BJ (cell line): Measurements from ENCODE around the gene CCNQ. TPM values are rescaled to one million over a fixed set of nuclear protein-coding genes. Genes with fewer than 3 reads are reported as not detected.

Experiments
- CTCF ChIA-PET: fragments of 350-600 bp; formaldehyde crosslinking; extraction: SDS; loops from one replicate; lab custom pipeline; 2021; ENCODE audit warnings: antibody characterized with exemption, inconsistent platforms; lab: Yijun Ruan, JAX
- POLR2A ChIA-PET: fragments of 300-600 bp; sonication (Branson Sonifier 250); formaldehyde crosslinking; extraction: SDS; loops from one replicate; lab custom pipeline; 2021; ENCODE audit warnings: antibody characterized with exemption; lab: Charles Lee
- DNase-seq: peaks from one replicate; pipeline ENCODE4 v3.0.0-alpha.2; 2011; ENCODE audit warnings: low read depth
- H3K27me3 ChIP-seq: 2 replicates; pipeline ENCODE4 v1.6.0; 2011; ENCODE audit warnings: low read length; ENCODE audit not compliant: control insufficient read depth, insufficient read depth
- H3K36me3 ChIP-seq: 2 replicates; pipeline ENCODE4 v1.5.1; 2011; ENCODE audit warnings: low read length; ENCODE audit not compliant: control insufficient read depth, insufficient read depth
- H3K4me3 ChIP-seq: 2 replicates; pipeline ENCODE4 v1.5.1; 2011; ENCODE audit warnings: low read depth, mild to moderate bottlenecking, control low read depth, low read length
- CTCF ChIP-seq: IDR thresholded peaks from 2 replicates; pipeline ENCODE4 v1.5.1; 2011; ENCODE audit warnings: low read depth, mild to moderate bottlenecking, control low read depth, inconsistent platforms, low read length, moderate library complexity; ENCODE audit not compliant: insufficient read depth
- polyA plus RNA-seq: library from polyadenylated mRNA; depleted of rRNA; stranded (reverse); fragments of >200 nt; gene quantifications from 2 replicates; pipeline ENCODE4 v1.2.3, GENCODE V29; 2011

Gene CCNQ
- polyA plus RNA-seq, 1 experiment: 44.0 TPM

- H3K36me3 ChIP-seq: no peaks in the 10 kb centered on the region
- H3K27me3 ChIP-seq: no peaks in the 10 kb centered on the region; the same call in 1 of the 2 replicates
- TF ChIP-seq CTCF: no peak
- CTCF ChIA-PET: no interaction called here
- no peak for DNase-seq
- POLR2A ChIA-PET: no interaction called here
- H3K4me3 ChIP-seq: no peak overlapping the region
These were observed 29.7 kb upstream of the CCNQ start for GRCh38 chrX:153628665-153629064.

GRCh38 chrX:153628129-153628528, 29.2 kb upstream of the CCNQ start:
- peaks cover 2% of the 10 kb centered on the region; the same call in 1 of the 2 replicates for H3K27me3 ChIP-seq
- H3K4me3 ChIP-seq: no peak overlapping the region
- CTCF ChIA-PET: no interaction called here
- POLR2A ChIA-PET: no interaction called here
- TF ChIP-seq CTCF: no peak
- DNase-seq: no peak
- H3K36me3 ChIP-seq: no peaks in the 10 kb centered on the region

GRCh38 chrX:153627675-153628111, 28.8 kb upstream of the CCNQ start:
- no peak for DNase-seq
- POLR2A ChIA-PET: no interaction called here
- H3K4me3 ChIP-seq: no peak overlapping the region
- H3K36me3 ChIP-seq: no peaks in the 10 kb centered on the region
- CTCF ChIA-PET: no interaction called here
- TF ChIP-seq CTCF: no peak
- peaks cover 2% of the 10 kb centered on the region; the same call in 1 of the 2 replicates for H3K27me3 ChIP-seq

GRCh38 chrX:153626863-153627674, 28.1 kb upstream of the CCNQ start:
- peaks cover 2% of the 10 kb centered on the region; the same call in 1 of the 2 replicates for H3K27me3 ChIP-seq
- CTCF ChIA-PET: no interaction called here
- DNase-seq: no peak
- no peak overlapping the region for H3K4me3 ChIP-seq
- TF ChIP-seq CTCF: no peak
- no peaks in the 10 kb centered on the region for H3K36me3 ChIP-seq
- POLR2A ChIA-PET: no interaction called here

- ChIA-PET CTCF (no interaction called here), POLR2A (no interaction called here)
- TF ChIP-seq CTCF: no peak
- H3K4me3 ChIP-seq: no peak overlapping the region
- H3K36me3 ChIP-seq: no peaks in the 10 kb centered on the region
- no peak for DNase-seq
- peaks cover 2% of the 10 kb centered on the region; the same call in 1 of the 2 replicates for H3K27me3 ChIP-seq
These were observed 27.2 kb upstream of the CCNQ start for GRCh38 chrX:153626025-153626633.
